Activated B cell treated with CpG ODN at 0.5 μM for 24 hours (primary cell): ENCODE data around the gene SETD3. TPM values are rescaled to one million over a fixed set of nuclear protein-coding genes. Genes with fewer than 3 reads are reported as not detected.

Experiments
- ATAC-seq: fragments of 200-7000 bp; cut with Tn5 transposase; one replicate; pipeline ENCODE4 v1.10.0; 2021; ENCODE audit warnings: low read depth, mild to moderate bottlenecking, moderate library complexity
- CTCF ChIA-PET: fragments of 350-600 bp; sonication (Branson Sonifier 250); formaldehyde crosslinking; loops from one replicate; lab custom pipeline; 2021; ENCODE audit warnings: antibody characterized with exemption; lab: Charles Lee
- POLR2A ChIA-PET: fragments of 350-600 bp; sonication (Branson Sonifier 250); formaldehyde crosslinking; loops from one replicate; lab custom pipeline; 2021; ENCODE audit warnings: antibody characterized with exemption; lab: Charles Lee
- DNase-seq: peaks from one replicate; pipeline ENCODE4 v3.0.0; 2022
- H3K27ac Mint-ChIP-seq: one replicate; pipeline ENCODE4 v1.8.0; 2020; ENCODE audit warnings: mixed read lengths
- H3K27me3 Mint-ChIP-seq: one replicate; pipeline ENCODE4 v1.8.0; 2021; ENCODE audit warnings: mixed read lengths
- H3K36me3 Mint-ChIP-seq: one replicate; pipeline ENCODE4 v1.8.0; 2021; ENCODE audit warnings: low read depth, mixed read lengths
- H3K4me1 Mint-ChIP-seq: one replicate; pipeline ENCODE4 v1.8.0; 2021; ENCODE audit warnings: mixed read lengths
- H3K4me3 Mint-ChIP-seq: one replicate; pipeline ENCODE4 v1.8.0; 2020; ENCODE audit warnings: mild to moderate bottlenecking, mixed read lengths
- H3K9me3 Mint-ChIP-seq: one replicate; pipeline ENCODE4 v1.8.0; 2020; ENCODE audit warnings: mixed read lengths
- CTCF ChIP-seq: fragments of 200-600 bp; IDR thresholded peaks from one replicate; pipeline ENCODE4 v1.8.0; 2022; ENCODE audit warnings: antibody characterized with exemption, mild to moderate bottlenecking
- intact Hi-C: fragments of 100-400 bp; cut with micrococcal nuclease; formaldehyde crosslinking; loops from one replicate; pipeline ENCODE4 v1.15.1; 2024
- total RNA-seq: library from RNA; stranded (reverse); gene quantifications from 2 replicates; pipeline ENCODE4 v1.2.3, GENCODE V29; 2022

The SETD3 gene
- total RNA-seq, 1 donor from 2014 or later: 31.9 TPM

DNA sequence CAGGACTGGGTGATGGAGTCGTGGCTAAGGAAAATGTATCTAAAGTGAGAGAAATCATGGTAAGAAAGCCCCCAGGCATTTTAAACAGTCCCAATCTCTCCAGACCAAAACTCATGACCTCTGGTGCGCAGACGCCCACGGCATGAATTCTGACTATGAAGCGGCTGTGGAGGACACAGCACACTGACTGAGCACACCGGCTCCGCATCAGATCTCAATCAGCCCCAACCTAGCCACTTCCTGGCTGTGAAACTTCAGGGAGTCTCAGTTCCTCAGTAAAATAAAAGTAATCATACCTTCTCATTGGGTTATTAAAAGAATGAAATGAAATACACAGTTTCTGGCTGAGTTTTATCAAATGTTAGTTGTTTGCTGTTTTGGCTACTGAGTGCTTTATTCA, 38.7 kb downstream of the SETD3 start:
- H3K4me3 Mint-ChIP-seq: no peak overlapping the region
- ATAC-seq (no peak), DNase-seq (no peak)
- no peak overlapping the region for H3K27ac Mint-ChIP-seq
- H3K27me3 Mint-ChIP-seq: no peaks in the 10 kb centered on the region
- ChIA-PET POLR2A (no interaction called here), CTCF (no interaction called here)
- no peaks in the 10 kb centered on the region for H3K9me3 Mint-ChIP-seq
- peaks cover 17% of the 10 kb centered on the region for H3K4me1 Mint-ChIP-seq
- TF ChIP-seq CTCF: no peak
- peaks cover 67% of the 10 kb centered on the region for H3K36me3 Mint-ChIP-seq
- intact Hi-C loops: no loop called here

DNA sequence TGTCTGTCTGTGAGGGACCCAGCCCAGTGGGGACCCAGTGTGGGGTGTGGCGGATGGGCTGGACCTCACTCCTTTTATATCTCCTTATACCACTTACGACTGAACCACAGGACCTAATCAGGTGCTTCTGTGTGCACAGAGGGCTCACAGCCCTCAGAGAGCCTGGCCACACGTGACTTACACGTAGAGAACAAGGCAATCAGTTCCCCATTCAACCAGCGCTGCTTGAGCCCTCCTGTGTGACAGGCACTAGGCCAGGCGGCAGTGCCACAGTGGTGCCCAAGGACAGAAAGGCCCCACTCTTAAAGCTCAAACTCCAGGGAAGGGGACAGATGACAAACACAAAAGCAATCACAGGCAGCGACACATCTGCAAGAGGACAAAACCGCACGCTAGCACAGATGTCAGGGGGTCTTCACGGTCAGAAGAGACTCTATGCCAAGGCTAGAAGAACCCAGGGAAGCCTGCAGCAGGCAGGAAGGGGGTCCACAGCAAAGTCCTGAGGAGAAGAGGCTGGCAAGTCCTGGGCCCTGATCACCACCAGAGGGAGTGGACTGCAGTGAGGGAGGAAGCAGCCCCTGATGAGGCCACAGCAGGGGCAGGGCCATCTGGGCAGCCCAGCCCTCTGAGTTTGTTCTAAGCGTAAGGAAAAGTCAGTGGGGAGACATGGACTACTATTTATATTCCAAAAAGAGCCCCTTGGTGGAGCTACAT, 39.3 kb downstream of the SETD3 start:
- Mint-ChIP-seq H3K27ac (no peak overlapping the region), H3K27me3 (no peaks in the 10 kb centered on the region), H3K9me3 (no peaks in the 10 kb centered on the region), H3K36me3 (peaks cover 66% of the 10 kb centered on the region), H3K4me1 (peaks cover 23% of the 10 kb centered on the region), H3K4me3 (no peak overlapping the region)
- intact Hi-C loops: no loop called here
- no peak for DNase-seq
- no peak for ATAC-seq
- TF ChIP-seq CTCF: no peak
- ChIA-PET POLR2A (no interaction called here), CTCF (no interaction called here)

DNA sequence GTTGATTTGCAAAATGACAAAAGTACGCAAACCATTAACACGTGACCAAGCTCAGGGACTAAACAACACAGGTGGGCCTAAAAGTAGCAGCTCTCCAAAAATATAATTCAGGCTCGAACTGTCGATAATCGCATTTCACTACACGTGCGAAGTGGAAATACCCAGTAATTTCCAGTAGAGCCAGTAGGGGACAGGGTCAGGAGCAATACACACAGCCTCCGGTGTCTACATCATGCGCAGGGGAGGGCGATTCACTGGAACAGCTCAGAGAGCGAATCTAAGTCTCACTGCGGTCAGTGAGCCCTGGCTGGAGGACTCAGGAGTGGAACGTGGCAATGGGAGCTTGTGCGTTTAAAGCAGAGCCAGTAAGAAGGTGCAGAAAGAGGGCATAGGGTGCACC, 40.4 kb downstream of the SETD3 start:
- H3K36me3 Mint-ChIP-seq: peaks cover 66% of the 10 kb centered on the region

GRCh38 chr14:99437706-99438105, 43.0 kb downstream of the SETD3 start:
- no peak overlapping the region for H3K27ac Mint-ChIP-seq
- CTCF ChIA-PET: no interaction called here
- ATAC-seq: no peak
- TF ChIP-seq CTCF: no peak
- H3K27me3 Mint-ChIP-seq: no peaks in the 10 kb centered on the region
- POLR2A ChIA-PET: no interaction called here
- DNase-seq: no peak
- no peaks in the 10 kb centered on the region for H3K9me3 Mint-ChIP-seq
- peaks cover 29% of the 10 kb centered on the region for H3K4me1 Mint-ChIP-seq
- H3K36me3 Mint-ChIP-seq: peaks cover 60% of the 10 kb centered on the region
- H3K4me3 Mint-ChIP-seq: no peak overlapping the region
- intact Hi-C loops: no loop called here

More for the DNA sequence above, 40.4 kb downstream of the SETD3 start:
- H3K4me3 Mint-ChIP-seq: no peak overlapping the region
- peaks cover 29% of the 10 kb centered on the region for H3K4me1 Mint-ChIP-seq
- H3K27me3 Mint-ChIP-seq: no peaks in the 10 kb centered on the region
- POLR2A ChIA-PET: no interaction called here
- no peaks in the 10 kb centered on the region for H3K9me3 Mint-ChIP-seq
- no peak for DNase-seq
- TF ChIP-seq CTCF: no peak
- ATAC-seq: no peak
- intact Hi-C loops: no loop called here
- H3K27ac Mint-ChIP-seq: no peak overlapping the region
- CTCF ChIA-PET: no interaction called here

GRCh38 chr14:99436247-99437180, 44.1 kb downstream of the SETD3 start:
- intact Hi-C loops: no loop called here
- DNase-seq (no peak), ATAC-seq (no peak)
- ChIA-PET CTCF (interaction anchor here (1.4 kb wide), 1 partner anchor 21 kb away, joined by 3 read pairs; no protein-coding TSS in a partner anchor), POLR2A (no interaction called here)
- peaks cover 21% of the 10 kb centered on the region for H3K4me1 Mint-ChIP-seq
- H3K27me3 Mint-ChIP-seq: no peaks in the 10 kb centered on the region
- H3K9me3 Mint-ChIP-seq: no peaks in the 10 kb centered on the region
- H3K4me3 Mint-ChIP-seq: no peak overlapping the region
- H3K27ac Mint-ChIP-seq: no peak overlapping the region
- no peak for TF ChIP-seq CTCF
- H3K36me3 Mint-ChIP-seq: peaks cover 63% of the 10 kb centered on the region
